ENCODE measurements around the gene CLDN6.
A peak's percentile ranks its signal among the peaks of the same experiment; 100 is the strongest.

Gene CLDN6

DNA sequence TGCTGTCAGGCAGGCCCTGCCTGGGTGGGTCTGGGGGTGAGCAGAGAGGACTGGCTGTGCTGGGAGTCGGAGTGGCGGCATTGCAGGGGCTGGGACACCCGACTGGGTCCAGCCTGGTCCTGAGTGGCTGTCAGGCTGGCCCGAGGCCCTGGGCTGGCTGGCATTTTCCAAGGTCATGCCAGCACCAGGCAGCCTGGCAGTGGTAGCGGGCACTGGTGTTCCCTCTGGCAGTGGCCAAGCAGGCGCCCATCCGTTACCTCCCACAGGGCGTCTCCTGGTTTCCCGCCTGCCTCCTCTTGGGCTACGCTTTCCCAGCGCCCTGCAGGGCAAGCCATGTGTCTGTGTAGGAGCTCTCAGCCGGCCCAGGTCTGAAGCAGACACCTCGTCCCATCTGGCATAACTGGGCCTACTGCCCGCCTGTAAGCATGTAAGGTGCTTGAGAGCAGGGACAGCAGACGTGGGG is 32.1 kb downstream of the CLDN6 start:
- DNase-seq, result no peak

DNA sequence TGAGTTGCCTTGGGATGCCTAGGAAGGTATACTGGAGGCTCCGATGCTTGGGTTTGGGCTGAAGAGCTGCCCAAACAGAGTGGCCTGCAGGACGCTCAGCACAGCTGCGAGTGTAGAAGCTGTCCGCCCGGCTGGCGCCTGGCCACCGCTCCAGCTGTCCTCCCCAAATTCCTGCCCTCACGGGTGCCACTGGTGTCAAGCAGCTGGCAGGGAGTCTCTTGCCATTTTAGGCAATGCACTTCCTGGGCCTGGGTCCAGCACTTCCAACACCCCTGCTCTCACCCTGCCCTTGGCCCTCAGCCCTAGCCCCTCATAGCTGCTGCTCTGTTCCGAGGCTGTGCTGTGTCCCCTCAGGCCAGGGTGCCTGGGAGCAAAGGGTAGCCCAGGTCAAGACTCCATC is 32.5 kb downstream of the CLDN6 start:
- no peak for DNase-seq

DNA sequence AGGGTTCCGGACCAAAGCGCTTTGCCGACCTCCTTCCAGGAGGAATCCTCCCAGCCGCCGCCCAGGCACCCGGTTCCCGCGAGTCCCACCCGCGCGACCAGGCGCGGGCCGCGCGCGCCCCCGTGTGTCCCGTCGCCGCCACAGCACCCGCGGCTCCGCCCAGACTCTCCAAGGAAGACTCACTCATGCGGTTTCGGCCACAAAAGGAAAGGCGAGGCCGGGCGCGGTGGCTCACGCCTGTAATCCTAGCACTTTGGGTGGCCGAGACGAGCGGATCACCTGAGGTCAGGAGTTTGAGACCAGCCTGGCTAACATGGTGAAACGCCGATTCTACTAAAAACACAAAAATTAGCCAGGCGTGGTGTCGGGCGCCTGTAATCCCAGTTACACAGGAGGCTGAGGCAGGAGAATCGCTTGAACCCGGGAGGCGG is 34.3 kb downstream of the CLDN6 start:
- peak; percentile 70 for DNase-seq

DNA sequence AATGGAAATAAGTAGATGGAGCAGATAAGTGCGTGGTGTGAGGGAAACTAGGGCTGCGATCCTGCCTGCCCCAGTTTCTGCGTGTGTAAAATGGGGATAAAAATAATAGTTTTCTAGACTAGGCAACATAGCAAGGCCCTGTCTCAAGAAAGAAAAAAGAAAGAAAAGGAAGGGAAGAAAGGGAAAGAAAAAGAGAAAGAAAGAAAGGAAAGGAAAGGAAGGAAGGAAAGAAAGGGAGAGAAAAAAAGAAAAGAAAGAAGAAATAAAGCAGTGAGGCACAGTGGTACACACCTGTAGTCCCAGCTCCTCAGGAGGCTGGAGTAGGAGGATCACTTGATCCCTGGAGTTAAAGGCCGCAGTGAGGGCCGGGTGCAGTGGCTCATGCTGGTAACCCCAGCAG is 35.6 kb downstream of the CLDN6 start:
- DNase-seq, result no peak

DNA sequence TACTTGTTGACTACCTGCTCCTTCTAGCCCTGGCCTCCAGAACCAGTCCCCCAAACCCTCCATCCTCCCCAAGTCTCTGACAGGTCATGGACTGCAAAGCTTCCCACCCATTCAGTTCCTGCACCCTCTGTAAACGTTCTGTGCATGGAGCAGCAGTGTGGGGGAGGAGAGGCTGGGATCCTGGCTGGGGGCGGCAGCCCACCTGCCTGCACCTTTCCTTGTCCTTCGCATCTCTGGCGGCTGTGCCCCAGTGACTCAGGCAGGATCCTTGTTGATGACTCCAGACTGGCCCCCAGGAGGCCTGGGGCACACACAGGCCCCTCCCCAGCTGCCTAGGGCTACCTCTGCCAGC is 36.1 kb downstream of the CLDN6 start:
- DNase-seq, result no peak

DNA sequence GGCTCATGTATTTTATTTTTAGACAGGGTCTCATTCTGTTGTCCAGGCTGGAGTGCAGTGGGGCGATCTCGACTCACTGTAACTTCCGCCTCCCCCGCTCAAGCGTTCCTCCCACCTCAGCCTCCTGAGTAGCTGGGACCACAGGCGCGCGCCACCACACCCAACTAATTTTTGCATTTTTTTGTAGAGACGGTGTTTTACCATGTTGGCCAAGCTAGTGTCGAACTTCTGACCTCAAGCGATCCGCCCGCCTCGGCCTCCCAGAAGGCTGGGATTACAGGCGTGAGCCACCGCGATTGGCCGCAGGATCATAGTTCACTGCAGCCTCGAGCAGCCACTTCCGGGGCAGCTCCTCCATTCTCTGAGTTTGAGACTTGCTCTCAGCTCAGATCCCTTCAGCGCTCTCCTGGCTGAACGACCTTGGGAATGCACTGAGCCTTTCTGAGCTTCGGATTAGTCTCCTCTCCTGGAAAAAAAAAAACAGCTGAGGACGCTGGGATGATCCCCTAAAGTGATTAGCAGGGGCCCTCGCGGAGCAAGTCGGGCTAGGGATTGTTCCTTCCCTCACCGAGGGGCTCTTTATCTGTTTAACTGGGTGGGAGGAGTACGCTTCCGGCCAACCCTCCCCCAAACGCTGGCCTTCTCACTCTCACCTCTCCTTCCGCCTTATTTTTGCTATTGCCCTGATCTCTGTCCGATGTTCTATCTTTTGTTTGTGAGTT is 36.6 kb downstream of the CLDN6 start:
- DNase-seq, result no peak

DNA sequence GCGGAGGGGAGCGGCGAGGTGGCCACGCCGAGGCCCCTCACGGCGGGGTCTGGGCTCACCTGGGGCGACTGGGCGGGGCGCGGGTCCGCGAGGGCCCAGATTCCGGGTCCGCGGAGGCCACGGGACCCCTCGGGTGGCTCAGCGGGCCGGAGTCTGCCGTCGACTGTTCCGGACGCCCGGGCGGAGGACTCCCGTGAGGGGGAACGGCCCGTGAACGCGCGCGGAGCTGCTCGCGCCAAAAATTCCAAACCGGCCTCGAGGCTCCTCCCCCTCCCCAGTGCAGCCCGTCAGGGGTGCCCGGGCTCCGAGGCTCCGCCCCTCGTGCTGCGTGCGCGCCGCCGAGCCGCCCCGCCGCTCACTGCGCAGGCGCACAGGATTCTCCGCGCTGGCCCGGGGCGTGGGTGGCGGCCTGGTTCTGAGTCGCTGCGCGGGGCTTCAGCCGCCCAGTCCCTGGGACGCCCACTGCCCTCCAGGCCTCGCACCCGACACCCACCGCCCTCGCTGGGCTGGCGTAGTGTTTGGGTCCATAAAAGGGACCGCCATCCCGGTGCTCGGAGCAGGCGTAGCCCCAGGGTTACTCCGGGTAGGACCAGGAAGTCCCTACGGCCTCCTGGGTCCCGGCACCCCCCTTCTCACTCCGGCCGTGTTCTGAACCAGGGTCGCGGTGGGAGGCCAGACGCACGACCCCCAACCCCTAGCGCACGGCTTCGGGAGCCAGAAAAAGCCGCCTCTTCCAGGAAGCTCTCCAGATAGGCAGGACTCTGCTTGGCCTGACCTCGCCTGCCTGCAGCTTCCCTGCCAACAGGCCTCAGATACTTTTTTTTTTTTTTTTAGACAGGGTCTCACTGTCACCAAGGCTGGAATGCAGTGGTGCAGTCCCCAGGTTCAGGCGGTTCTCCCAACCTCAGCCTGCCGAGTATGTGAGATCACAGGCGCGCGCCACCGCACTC is 37.5 kb downstream of the CLDN6 start, which contains the start of gene PKMYT1:
TSS of gene PKMYT1 (minus strand) at position 220 of the 950 bp plus-strand sequence. CDS start 789 bp downstream, outside the sequence.
- DNase-seq, result peak; percentile 93

DNA sequence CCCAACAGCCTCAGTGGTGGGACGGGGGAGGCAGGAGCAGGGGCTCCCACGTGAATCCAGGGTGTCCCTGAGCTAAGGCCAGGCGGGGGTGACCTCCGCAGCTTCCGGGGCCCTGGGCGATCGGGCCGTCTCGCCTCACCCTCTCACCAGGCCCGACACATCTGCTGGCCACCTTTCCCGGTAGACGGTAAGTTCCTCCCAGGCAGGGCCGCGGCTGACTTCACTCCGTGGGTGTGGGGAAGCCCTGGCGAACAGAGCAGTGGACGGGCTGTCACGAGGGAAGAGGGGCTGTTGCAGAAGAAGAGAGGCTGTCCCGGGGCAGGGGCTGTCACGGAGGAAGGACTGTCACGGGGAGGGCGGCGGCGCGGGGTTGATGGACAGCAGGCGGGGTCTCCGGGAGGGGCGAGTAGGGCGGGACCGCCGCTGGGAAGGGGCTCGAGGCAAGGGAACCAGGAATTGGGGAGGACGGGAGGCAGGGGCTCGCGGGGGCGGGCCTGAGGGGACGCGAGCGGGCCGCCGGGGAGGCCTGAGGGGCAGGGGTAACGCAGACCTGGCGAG is 38.2 kb downstream of the CLDN6 start:
- DNase-seq, result no peak

DNA sequence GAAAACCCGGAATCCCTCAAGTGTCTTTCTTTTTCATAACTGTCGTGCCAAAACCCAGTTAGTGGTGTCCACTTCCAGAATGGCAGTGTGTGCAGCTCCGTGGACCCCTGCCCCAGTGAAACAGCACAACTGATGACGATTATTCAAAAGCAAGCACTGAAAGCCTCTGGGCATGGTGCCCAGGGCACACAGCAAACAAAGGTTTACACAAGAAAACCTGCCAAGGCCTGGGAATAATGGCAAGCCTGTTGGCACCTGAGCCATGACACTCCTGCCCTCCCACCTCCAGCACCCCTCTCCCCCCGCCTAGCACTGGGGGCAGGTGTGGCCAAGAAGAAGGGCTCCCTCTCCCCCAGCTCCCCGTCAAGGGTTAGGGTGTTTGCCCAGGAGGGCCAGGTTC is 40.5 kb downstream of the CLDN6 start:
- no peak for DNase-seq

DNA sequence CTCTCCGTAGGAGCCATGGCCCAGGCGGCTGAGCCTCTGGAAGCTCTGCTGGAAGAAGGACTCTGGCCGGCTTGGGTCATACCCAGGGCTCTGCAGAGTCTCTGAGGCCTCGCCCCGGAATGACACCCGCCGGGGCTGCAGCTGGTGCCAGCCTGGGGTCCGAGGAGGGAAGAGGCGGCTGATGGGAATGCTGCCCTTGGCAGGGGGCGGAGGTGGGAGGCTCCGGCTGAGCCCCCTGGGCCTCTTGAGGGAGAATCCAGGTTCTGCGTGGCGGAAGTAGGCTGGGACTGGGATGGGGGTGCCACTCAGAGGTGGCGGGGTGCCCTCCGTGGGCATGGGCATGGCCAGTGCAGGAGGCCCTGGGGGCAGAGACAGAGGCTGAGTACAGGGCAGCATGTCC is 41.3 kb downstream of the CLDN6 start:
- no peak for DNase-seq

DNA sequence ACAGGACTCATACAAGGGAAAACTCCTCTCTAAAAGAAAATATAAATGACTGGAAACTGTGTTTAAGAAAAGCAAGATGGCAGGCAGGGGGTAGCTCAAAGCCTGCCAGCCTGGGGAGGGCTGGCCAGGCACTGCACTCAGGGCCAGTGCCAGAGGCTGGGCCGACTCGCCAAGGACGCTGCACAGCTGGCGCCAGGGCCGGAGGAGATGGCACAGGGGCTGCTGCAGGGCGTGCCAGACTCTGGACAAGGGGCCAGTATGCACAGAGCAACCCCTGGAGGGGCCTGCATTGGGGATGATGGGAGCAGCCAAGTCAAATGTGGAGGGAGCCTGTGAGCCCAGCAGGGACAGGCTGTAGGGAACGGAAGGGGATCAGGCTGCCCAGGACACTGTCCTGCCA is 41.8 kb downstream of the CLDN6 start:
- DNase-seq, result no peak

DNA sequence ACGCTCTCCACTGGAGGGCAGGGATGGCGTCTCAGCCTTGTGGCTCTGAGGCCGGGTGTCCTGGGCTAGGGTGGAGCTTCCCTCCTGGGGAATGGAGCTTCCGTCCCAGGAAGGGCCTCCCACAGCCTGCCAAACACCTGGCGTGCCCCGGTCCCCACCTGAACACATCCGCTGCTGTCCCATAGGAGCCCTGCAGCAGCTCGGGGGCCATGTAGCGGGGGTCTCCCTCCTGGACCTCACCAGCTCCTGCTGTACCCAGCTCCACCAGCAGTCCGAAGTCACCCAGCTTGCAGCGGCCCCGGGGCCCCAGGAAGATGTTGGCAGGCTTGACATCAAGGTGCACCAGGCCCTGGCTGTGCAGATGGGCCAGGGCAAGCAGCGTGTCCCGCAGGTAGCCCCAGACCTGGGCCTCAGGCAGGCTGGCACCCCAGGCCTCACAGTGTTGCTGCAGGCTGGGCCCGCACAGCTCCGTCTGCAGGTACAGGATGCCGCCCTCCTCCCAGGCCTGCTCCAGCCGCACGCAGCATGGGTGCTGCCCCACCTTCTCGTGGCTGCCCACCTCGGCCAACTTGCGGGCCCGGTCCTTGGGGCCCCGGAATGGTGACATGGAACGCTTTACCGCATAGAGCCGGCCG is 42.7 kb downstream of the CLDN6 start:
- DNase-seq, result no peak

DNA sequence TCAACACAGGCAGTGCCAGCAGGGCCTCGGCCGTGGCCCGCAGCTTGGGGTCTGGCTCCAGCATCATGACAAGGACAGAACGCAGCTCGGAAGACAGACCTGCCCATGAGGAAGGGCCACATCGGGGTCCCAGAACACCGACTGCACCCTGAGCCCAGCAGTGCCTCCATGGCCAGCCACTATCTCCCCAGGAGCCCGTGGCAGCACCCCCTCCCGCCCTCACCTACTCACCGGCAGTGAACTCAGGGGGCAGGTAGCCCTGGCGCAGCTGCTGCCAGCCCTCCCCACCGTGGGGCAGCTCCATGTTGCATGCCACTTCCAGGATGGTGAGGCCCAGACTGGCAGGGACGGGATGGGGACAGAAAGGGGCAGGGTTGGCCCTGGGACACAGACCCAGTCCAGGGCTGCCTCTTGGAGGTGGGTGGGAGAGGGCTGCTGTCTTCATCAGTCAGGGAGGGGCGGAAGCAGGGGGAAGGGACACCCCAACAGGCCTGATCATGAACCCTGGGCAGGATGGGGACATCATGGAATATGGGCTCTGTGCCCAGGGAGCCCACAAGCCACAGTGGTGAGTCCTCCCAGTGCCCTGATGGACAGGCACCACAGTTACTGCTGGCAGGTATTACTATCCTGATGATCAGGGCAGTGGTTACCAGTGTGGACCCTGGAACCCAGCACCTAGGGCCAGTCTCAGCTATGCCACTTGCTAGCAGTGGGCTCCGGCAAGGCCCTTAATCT is 43.5 kb downstream of the CLDN6 start:
- DNase-seq, result no peak

DNA sequence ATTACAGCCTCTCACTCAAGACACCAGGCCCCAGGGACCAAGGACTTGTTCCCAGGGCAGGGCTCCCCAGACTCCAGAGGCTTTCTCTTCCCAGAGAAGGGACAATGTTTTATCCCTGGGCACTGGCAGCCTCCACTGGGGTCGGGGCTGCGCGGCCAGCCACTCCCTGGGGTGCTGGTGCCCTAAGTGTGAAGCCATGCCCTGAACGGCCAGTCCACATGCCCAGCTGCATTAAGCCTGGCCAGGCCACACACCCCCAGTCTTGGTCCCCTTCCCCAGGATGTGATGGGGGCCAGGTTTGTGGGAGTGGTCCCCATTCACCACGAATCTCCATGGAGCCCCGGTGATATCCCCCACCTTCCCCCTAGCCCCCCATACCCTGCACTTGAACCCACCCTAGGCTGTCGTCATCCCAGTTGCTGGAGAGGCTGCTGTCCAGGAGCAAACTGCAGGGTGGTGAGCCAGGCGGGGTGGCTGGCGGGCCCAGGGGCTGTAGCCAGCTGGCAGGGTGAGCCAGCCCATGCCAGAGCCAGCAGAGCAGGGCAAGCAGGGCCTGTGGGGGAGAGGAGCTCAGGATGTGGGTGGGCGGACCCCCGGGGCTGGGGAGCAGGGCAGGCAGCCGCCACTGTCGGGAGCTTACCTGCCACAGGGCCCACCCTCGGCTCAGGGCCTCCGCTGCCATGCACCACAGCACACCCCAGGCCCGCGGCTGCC is 44.2 kb downstream of the CLDN6 start:
- no peak for DNase-seq

DNA sequence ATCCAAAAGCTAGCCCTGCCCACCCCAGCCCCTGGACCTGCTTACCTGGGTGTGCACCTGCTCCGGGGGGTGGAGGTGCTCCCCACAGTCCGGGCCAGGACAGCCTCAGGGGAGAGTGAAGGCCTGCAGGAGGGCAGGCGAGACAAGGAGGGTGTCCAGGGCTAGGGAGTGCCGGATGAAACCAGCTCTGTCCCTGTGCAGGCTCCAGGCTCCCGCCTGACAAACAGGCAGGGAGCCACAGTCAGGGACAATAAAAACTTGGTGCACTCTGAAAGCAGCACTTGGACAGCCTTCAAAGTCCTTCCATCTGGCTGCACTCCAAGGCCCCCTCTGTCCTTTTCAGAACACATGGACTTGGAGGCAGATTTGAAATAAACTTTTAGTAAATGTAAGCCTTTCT is 44.9 kb downstream of the CLDN6 start:
- DNase-seq, result no peak

DNA sequence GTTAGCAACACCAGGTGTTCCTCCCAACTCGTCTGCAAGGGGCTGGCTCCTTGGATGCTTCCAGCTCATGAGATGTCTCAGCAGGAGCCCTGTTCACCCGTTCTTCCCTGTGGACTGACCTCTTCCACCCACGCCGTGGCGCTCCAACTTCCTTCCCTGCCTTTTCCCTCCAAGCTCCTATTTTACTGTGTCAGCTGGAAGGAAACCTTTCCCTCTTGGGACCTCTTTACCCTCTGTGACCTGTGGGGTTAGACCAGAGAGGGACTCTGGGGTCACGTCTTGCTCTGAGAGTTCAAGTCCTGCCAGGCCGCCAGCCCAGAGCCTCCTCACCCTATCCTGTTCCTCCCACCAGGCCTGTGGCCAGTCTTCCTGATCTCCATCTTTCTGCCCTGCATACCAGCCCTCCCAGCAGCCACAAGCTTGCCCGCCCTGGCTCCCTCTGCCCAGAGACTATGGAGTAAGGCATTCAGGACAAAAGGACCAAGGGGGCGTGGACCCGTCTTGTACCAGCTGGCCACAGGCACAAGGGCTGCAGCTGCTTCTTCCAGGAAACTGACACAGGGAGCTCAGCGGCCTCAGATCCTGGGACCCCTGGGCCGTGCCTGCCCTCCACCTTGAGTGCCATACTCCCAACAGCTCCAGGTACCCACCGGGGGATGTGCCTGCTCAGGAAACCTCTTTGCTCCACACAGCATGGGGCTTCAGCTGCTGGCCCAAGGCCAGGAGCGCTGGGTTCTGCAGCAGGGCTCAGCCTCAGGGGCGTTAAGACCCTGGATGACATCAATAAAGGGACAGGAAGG is 45.8 kb downstream of the CLDN6 start:
- DNase-seq, result no peak

DNA sequence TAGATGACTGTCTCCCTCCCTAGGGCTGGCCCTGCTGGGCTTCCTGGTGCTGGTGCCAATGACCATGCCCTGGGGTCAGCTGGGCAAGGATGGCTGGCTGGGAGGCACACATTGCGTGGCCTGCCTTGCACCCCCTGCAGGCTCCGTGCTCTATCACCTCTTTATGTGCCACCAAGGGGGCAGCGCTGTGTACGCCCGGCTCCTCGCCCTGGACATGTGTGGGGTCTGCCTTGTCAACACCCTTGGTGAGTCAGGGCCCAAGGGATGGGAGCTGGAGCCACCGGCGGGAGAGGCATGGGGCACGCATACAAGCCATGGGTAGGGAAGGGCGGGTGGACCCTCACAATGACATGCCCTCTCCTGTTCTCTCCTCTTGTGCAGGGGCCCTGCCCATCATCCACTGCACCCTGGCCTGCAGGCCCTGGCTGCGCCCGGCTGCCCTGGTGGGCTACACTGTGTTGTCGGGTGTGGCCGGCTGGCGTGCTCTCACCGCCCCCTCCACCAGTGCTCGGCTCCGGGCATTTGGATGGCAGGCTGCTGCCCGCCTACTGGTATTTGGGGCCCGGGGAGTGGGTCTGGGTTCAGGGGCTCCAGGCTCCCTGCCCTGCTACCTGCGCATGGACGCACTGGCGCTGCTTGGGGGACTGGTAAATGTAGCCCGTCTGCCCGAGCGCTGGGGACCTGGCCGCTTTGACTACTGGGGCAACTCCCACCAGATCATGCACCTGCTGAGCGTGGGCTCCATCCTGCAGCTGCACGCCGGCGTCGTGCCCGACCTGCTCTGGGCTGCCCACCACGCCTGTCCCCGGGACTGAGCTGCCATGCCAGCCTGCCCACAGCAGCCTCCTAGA is 46.6 kb downstream of the CLDN6 start:
- DNase-seq, result no peak

DNA sequence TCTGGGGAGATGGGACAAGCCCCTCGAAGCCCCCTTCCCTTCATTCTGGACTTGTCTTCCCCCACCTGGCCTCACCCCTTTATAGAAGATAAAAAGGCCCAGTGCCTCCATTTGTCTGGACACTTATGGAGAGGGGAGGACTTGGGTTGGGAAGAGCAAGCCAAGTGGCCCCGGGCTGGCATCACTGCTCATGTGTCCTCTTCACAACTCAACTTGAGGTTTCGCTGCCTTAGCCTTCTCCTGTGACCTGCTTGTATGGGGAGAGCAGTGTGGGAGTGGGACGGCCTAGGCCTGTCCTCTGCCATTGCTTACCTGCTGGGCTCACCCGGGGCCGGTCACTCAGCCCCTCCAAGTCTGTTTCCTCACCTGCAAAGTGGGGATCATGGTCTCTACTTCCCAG is 47.4 kb downstream of the CLDN6 start:
- DNase-seq, result no peak

DNA sequence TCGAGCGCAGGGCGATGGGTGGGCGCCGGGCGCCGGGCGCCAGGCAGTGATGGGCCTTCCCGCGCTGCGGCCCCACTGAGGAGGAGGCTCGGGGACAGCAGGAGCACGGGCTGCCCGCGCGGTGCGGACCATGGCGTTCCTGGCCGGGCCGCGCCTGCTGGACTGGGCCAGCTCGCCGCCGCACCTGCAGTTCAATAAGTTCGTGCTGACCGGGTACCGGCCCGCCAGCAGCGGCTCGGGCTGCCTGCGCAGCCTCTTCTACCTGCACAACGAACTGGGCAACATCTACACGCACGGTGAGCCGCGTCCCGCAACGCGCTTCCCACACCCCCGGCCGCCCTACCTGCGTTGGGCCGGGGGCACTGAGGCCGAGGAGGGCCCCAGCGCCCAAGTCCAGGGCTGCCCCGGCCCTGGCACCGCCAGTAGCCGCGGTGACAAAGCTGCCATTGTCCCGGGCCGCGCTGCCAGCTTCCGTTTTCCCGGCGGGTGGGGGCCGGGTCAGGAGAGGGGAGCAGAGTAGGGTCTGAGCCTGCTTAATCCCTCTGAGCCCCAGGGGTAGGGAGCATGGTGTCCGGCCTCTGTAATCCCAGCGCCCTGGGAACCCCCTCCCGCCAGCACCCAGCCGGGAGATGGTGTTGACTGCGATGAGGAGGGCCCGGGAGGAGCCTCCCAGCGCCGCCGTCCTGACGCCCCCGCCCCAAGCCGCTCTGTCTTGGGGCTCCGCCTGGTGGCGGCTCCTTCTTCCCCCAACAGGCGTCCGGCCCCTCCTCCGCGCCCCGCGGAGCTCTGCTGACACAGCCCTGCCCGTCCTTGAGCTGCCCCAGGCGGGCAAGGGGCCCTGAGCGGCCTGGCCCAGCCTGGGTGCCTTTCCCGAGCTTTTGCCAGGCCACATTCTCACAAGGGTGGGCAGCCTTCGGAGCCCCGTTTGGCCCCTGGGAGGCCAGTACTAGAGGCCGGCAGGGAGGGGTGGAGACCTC is 48.1 kb downstream of the CLDN6 start:
- peak; percentile 60 for DNase-seq

All from CD4-positive, alpha-beta T cell treated with Interleukin-15 for 1 hour (primary cell).